BE2C (cell line): ENCODE data around the gene PDE10A.

Source experiments
- DNase-seq: peaks from one replicate; pipeline ENCODE4 v3.0.0-alpha.2; 2020
- H3K27me3 ChIP-seq: fragments of 250-450 bp; sonication (Bioruptor Pico); 2 replicates; pipeline ENCODE4 v1.5.1; 2020; ENCODE audit warnings: mild to moderate bottlenecking
- H3K36me3 ChIP-seq: fragments of 250-450 bp; sonication (Bioruptor Pico); 2 replicates; pipeline ENCODE4 v1.5.1; 2020; ENCODE audit warnings: mild to moderate bottlenecking
- H3K4me1 ChIP-seq: fragments of 250-450 bp; sonication (Bioruptor Pico); 2 replicates; pipeline ENCODE4 v1.5.1; 2020
- H3K4me3 ChIP-seq: 2 replicates; pipeline ENCODE4 v1.5.1; 2011; ENCODE audit warnings: low read depth, low read length
- H3K9me3 ChIP-seq: fragments of 250-450 bp; sonication (Bioruptor Pico); 2 replicates; pipeline ENCODE4 v1.5.1; 2020
- CTCF ChIP-seq: IDR thresholded peaks from 2 replicates; pipeline ENCODE4 v1.5.1; 2012; ENCODE audit warnings: mild to moderate bottlenecking, low read depth, low read length

The PDE10A gene

GRCh38 chr6:165575158-165575549 is 87.9 kb downstream of the PDE10A start:
- TF ChIP-seq CTCF, result no peak
- Histone ChIP-seq H3K36me3 (no peaks in the 10 kb centered on the region), H3K27me3 (no peaks in the 10 kb centered on the region), H3K4me3 (no peak overlapping the region), H3K9me3 (no peaks in the 10 kb centered on the region), H3K4me1 (no peaks in the 10 kb centered on the region)
- no peak for DNase-seq

- H3K27me3 ChIP-seq, result no peaks in the 10 kb centered on the region
- H3K4me3 ChIP-seq, result no peak overlapping the region
- no peak for DNase-seq
- no peaks in the 10 kb centered on the region for H3K36me3 ChIP-seq
- H3K9me3 ChIP-seq, result no peaks in the 10 kb centered on the region
- no peak for TF ChIP-seq CTCF
- H3K4me1 ChIP-seq, result no peaks in the 10 kb centered on the region
Measured at GRCh38 chr6:165574220-165575157, 88.6 kb downstream of the PDE10A start.

GRCh38 chr6:165573671-165574070 is 89.4 kb downstream of the PDE10A start:
- no peak overlapping the region for H3K4me3 ChIP-seq
- H3K9me3 ChIP-seq, result no peaks in the 10 kb centered on the region
- no peak; the same call in 1 of the 2 replicates for TF ChIP-seq CTCF
- peak; percentile 17 for DNase-seq
- H3K27me3 ChIP-seq, result no peaks in the 10 kb centered on the region
- no peaks in the 10 kb centered on the region for H3K36me3 ChIP-seq
- no peaks in the 10 kb centered on the region for H3K4me1 ChIP-seq

GRCh38 chr6:165571721-165572132 is 91.3 kb downstream of the PDE10A start:
- DNase-seq, result no peak
- no peaks in the 10 kb centered on the region for H3K9me3 ChIP-seq
- no peak for TF ChIP-seq CTCF
- no peak overlapping the region for H3K4me3 ChIP-seq
- no peaks in the 10 kb centered on the region for H3K27me3 ChIP-seq
- H3K4me1 ChIP-seq, result peaks cover 2% of the 10 kb centered on the region; the same call in 1 of the 2 replicates
- H3K36me3 ChIP-seq, result no peaks in the 10 kb centered on the region

- H3K9me3 ChIP-seq, result no peaks in the 10 kb centered on the region
- DNase-seq, result no peak
- H3K4me1 ChIP-seq, result peaks cover 2% of the 10 kb centered on the region; the same call in 1 of the 2 replicates
- no peaks in the 10 kb centered on the region for H3K36me3 ChIP-seq
- H3K4me3 ChIP-seq, result no peak overlapping the region
- no peak for TF ChIP-seq CTCF
- H3K27me3 ChIP-seq, result no peaks in the 10 kb centered on the region
Measured at GRCh38 chr6:165571068-165571682, 91.9 kb downstream of the PDE10A start.

- no peak for DNase-seq
- Histone ChIP-seq H3K4me1 (peaks cover 2% of the 10 kb centered on the region; the same call in 1 of the 2 replicates), H3K27me3 (no peaks in the 10 kb centered on the region), H3K4me3 (no peak overlapping the region), H3K9me3 (no peaks in the 10 kb centered on the region), H3K36me3 (no peaks in the 10 kb centered on the region)
- TF ChIP-seq CTCF, result no peak
Measured at GRCh38 chr6:165568326-165568725, 94.7 kb downstream of the PDE10A start.
